Body of pancreas (tissue), 4 donors: Measurements from ENCODE around the gene KCNRG. TPM values are rescaled to one million over a fixed set of nuclear protein-coding genes. Genes with fewer than 3 reads are reported as not detected.

Experiments used
- ATAC-seq: fragments of 150-250 bp; one replicate; pipeline ENCODE4 v1.9.1; 2016
- DNase-seq, 4 donors: peaks; one replicate each; pipeline ENCODE4 v3.0.0-alpha.2; 2019
- H3K27ac ChIP-seq, 4 donors: fragments of 200-600 bp; sonication (generic); 1 replicate in 3 of 4; 2 replicates in 1 of 4; pipeline versions ENCODE4 v1.5.1 to v1.6.1; 2016 to 2019; ENCODE audit warnings: mild to moderate bottlenecking in 1 of 4, mixed read lengths in 1 of 4, moderate library complexity in 1 of 4
- H3K27me3 ChIP-seq, 2 donors: fragments of 200-600 bp; sonication (generic); one replicate each; pipeline ENCODE4 v1.6.0; 2016; ENCODE audit warnings: mild to moderate bottlenecking in 1 of 2
- H3K36me3 ChIP-seq, 2 donors: fragments of 200-600 bp; sonication (generic); replicated peaks in 1 of 2; 2 replicates each; pipeline ENCODE4 v1.5.1; 2016; ENCODE audit warnings: low read depth in 2 of 2; ENCODE audit not compliant: insufficient read depth in 1 of 2
- H3K4me1 ChIP-seq: fragments of 200-600 bp; sonication (generic); one replicate; pipeline ENCODE4 v1.6.0; 2016
- H3K4me3 ChIP-seq, 2 donors: fragments of 200-600 bp; sonication (generic); 1 replicate in 1 of 2; 2 replicates in 1 of 2; pipeline ENCODE4 v1.5.1; 2016 to 2019
- H3K9me3 ChIP-seq, 3 donors: fragments of 200-600 bp; sonication (generic); 1 replicate in 2 of 3; 2 replicates in 1 of 3; pipeline ENCODE4 v1.5.1; 2016
- CTCF ChIP-seq, 7 experiments: fragments of 450-650 bp in 4 of 7; fragments of 200-600 bp in 3 of 7; sonication (generic) in 3 of 7; IDR thresholded peaks; one replicate each; pipeline ENCODE4 v1.5.1; 2016 to 2019; ENCODE audit warnings: antibody characterized with exemption in 7 of 7
- POLR2A ChIP-seq, 3 donors: fragments of 450-650 bp; IDR thresholded peaks; one replicate each; pipeline ENCODE4 v1.6.1; 2016; ENCODE audit warnings: antibody characterized with exemption in 3 of 3, mild to moderate bottlenecking in 2 of 3
- WGBS, 2 donors: methylation state at CpG; one replicate each; pipeline ENCODE4 v1.1.5; 2017; 5-methylcytosine and 5-hydroxymethylcytosine counted together
- intact Hi-C: fragments of 100-400 bp; cut with DNase I; formaldehyde crosslinking; loops from one replicate; pipeline ENCODE4 v1.15.1; 2023
- total RNA-seq, 2 donors: library from RNA; depleted of rRNA; stranded (reverse); fragments of >200 nt; gene quantifications; one replicate each; pipeline ENCODE4 v1.1.0, GENCODE V29; 2016

Gene KCNRG
- total RNA-seq, 2 donors from 2014 or later: 0.78 TPM; not detected in 1

- Histone ChIP-seq H3K4me1 (peaks cover 39% of the 10 kb centered on the region), H3K4me3 (peak within 1 kb of the TSS; percentile 76 to 96), H3K27me3 (no peaks in the 10 kb centered on the region), H3K36me3 (no peaks in the 10 kb centered on the region), H3K9me3 (no peaks in the 10 kb centered on the region), H3K27ac (peak within 1 kb of the TSS; percentile 97 to 100 (median 100))
- DNase-seq (peak; percentile 88 to 94 (median 90)), ATAC-seq (peak; percentile 82)
- TF ChIP-seq CTCF (IDR thresholded peaks at IDR 0.05) (peak; percentile 33 to 82 (median 69)), POLR2A (IDR thresholded peaks at IDR 0.05) (peak; percentile 30 to 86 (median 79))
- intact Hi-C loops: no loop called here
- WGBS, 2 donors: 1% methylated on average over 17 to 51 of the region's 56 CpGs
These were observed 18.0 kb upstream of the KCNRG start, which contains the start of gene TRIM13 for GRCh38 chr13:49996951-49997895. TRIM13 (plus strand) TSS chr13:49997042; CDS start chr13:50011941, 14,899 bp downstream.

- ATAC-seq (no peak), DNase-seq (no peak)
- Histone ChIP-seq H3K27ac (peak overlapping the region in 3 of 4 donors; percentile 97 to 100 (median 99)), H3K9me3 (no peaks in the 10 kb centered on the region), H3K36me3 (no peaks in the 10 kb centered on the region), H3K4me1 (peaks cover 44% of the 10 kb centered on the region), H3K4me3 (peak overlapping the region; percentile 64 to 78), H3K27me3 (no peaks in the 10 kb centered on the region)
- TF ChIP-seq CTCF (IDR thresholded peaks at IDR 0.05) (no peak), POLR2A (IDR thresholded peaks at IDR 0.05) (no peak)
- intact Hi-C loops: no loop called here
- 11 to 23% methylated on average over 4 of the region's 4 CpGs for WGBS, 2 donors
These were observed 17.3 kb upstream of the KCNRG start for GRCh38 chr13:49997955-49998354.

GRCh38 chr13:49998714-49999624 is 16.3 kb upstream of the KCNRG start:
- intact Hi-C loops: no loop called here
- no peak for TF ChIP-seq POLR2A (IDR thresholded peaks at IDR 0.05)
- no peak for TF ChIP-seq CTCF (IDR thresholded peaks at IDR 0.05)
- Histone ChIP-seq H3K9me3 (no peaks in the 10 kb centered on the region), H3K27ac (no peak overlapping the region), H3K36me3 (no peaks in the 10 kb centered on the region), H3K4me3 (no peak overlapping the region), H3K4me1 (peaks cover 44% of the 10 kb centered on the region), H3K27me3 (no peaks in the 10 kb centered on the region)
- DNase-seq (no peak), ATAC-seq (no peak)
- WGBS, 2 donors: 82 to 85% methylated on average over 21 to 22 of the region's 22 CpGs

GRCh38 chr13:50001287-50001686 is 14.0 kb upstream of the KCNRG start:
- WGBS, 2 donors: 65 to 75% methylated on average over 1 of the region's 1 CpG
- ATAC-seq (no peak), DNase-seq (no peak)
- no peak for TF ChIP-seq CTCF (IDR thresholded peaks at IDR 0.05)
- TF ChIP-seq POLR2A (IDR thresholded peaks at IDR 0.05): no peak
- Histone ChIP-seq H3K27ac (peak overlapping the region in 1 of 4 donors; percentile 20), H3K27me3 (no peaks in the 10 kb centered on the region), H3K36me3 (no peaks in the 10 kb centered on the region), H3K4me3 (no peak overlapping the region), H3K9me3 (no peaks in the 10 kb centered on the region), H3K4me1 (peaks cover 44% of the 10 kb centered on the region)
- intact Hi-C loops: no loop called here
